Measurements from ENCODE around the gene ATP5ME.

ATP5ME gene

GRCh38 chr4:680551-680927 is 6.5 kb upstream of the ATP5ME start:
- Histone ChIP-seq H3K27me3 (ENCODE audit: control insufficient read depth, insufficient read depth, low read length) (no peaks in the 10 kb centered on the region), H3K36me3 (ENCODE audit: control insufficient read depth, insufficient read depth, low read length) (peaks cover 8% of the 10 kb centered on the region), H3K9me3 (ENCODE audit: control insufficient read depth, insufficient read depth, low read length) (no peaks in the 10 kb centered on the region), H3K4me1 (ENCODE audit: control insufficient read depth, insufficient read depth, low read length) (no peaks in the 10 kb centered on the region), H3K9ac (ENCODE audit: low read depth, low read length) (no peak overlapping the region), H3K4me3 (ENCODE audit: low read depth, low read length) (peak overlapping the region; percentile 50)

DNA sequence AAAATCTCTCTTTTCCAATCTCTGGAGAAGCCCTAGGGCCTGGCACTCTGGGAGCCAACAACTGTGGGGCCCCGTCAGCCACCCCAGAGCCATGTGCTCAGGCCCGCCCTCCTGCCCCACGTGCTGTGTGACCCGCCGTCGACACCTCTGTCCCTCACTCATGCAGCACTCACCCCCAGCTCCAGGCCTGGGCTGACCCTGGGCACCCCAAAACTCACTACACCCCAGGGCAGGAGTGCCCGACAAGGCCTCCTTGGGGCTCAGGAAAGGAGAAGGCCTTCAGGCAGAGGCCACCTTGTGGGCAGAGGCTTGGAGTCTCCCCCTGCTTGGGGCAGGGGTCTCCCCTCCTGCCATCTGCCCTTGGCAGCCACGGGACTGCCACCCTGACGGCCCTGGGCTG is 6.0 kb upstream of the ATP5ME start:
- H3K9ac ChIP-seq (ENCODE audit: low read depth, low read length): no peak overlapping the region
- no peaks in the 10 kb centered on the region for H3K4me1 ChIP-seq (ENCODE audit: control insufficient read depth, insufficient read depth, low read length)

GRCh38 chr4:679629-680028 is 5.6 kb upstream of the ATP5ME start:
- Histone ChIP-seq H3K4me3 (ENCODE audit: low read depth, low read length) (no peak overlapping the region), H3K9me3 (ENCODE audit: control insufficient read depth, insufficient read depth, low read length) (no peaks in the 10 kb centered on the region), H3K36me3 (ENCODE audit: control insufficient read depth, insufficient read depth, low read length) (peaks cover 11% of the 10 kb centered on the region), H3K27me3 (ENCODE audit: control insufficient read depth, insufficient read depth, low read length) (no peaks in the 10 kb centered on the region), H3K9ac (ENCODE audit: low read depth, low read length) (no peak overlapping the region), H3K4me1 (ENCODE audit: control insufficient read depth, insufficient read depth, low read length) (no peaks in the 10 kb centered on the region)

More for the DNA sequence above, 6.0 kb upstream of the ATP5ME start:
- H3K27me3 ChIP-seq (ENCODE audit: control insufficient read depth, insufficient read depth, low read length): no peaks in the 10 kb centered on the region
- no peaks in the 10 kb centered on the region for H3K9me3 ChIP-seq (ENCODE audit: control insufficient read depth, insufficient read depth, low read length)
- peaks cover 11% of the 10 kb centered on the region for H3K36me3 ChIP-seq (ENCODE audit: control insufficient read depth, insufficient read depth, low read length)
- H3K4me3 ChIP-seq (ENCODE audit: low read depth, low read length): peak overlapping the region; percentile 50

GRCh38 chr4:679104-679481 is 5.0 kb upstream of the ATP5ME start:
- H3K4me3 ChIP-seq (ENCODE audit: low read depth, low read length): no peak overlapping the region
- H3K36me3 ChIP-seq (ENCODE audit: control insufficient read depth, insufficient read depth, low read length): peaks cover 11% of the 10 kb centered on the region
- no peaks in the 10 kb centered on the region for H3K4me1 ChIP-seq (ENCODE audit: control insufficient read depth, insufficient read depth, low read length)
- H3K27me3 ChIP-seq (ENCODE audit: control insufficient read depth, insufficient read depth, low read length): no peaks in the 10 kb centered on the region
- H3K9me3 ChIP-seq (ENCODE audit: control insufficient read depth, insufficient read depth, low read length): no peaks in the 10 kb centered on the region
- H3K9ac ChIP-seq (ENCODE audit: low read depth, low read length): no peak overlapping the region

DNA sequence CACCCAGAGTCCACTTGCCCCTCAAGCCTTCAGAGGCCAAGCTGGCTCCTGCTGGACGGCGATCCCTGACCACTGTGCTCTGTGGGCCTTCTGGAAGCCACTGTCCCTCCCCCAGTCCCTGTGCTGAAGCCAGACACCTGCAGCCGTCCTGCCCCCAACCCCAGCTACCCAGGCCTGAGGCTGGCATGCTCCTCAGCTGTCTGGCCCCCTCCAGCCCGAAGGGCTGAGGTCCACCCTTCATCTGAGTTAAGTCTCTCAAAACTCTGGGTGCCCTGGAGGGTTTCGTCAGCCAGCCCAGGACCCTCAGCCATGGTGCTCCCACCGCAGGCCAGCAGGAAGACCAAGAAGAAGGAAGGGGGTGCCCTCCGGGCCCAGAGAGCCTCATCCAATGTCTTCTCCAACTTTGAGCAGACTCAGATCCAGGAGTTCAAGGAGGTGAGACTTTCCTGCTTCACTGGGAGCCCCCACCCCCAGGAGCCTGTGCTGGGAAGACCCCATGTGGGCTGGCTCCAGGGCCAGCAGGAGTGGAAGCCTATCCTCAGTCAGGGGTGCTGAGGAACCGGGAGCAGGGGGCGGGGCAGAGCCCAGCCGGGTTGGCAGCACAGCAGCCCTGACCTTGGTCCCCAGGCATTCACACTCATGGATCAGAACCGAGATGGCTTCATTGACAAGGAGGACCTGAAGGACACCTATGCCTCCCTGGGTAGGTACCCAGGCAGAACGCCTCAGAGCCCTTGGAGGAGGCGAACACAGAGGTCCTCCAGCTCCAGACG is 4.4 kb upstream of the ATP5ME start:
- H3K36me3 ChIP-seq (ENCODE audit: control insufficient read depth, insufficient read depth, low read length): peaks cover 12% of the 10 kb centered on the region
- no peaks in the 10 kb centered on the region for H3K9me3 ChIP-seq (ENCODE audit: control insufficient read depth, insufficient read depth, low read length)
- H3K4me1 ChIP-seq (ENCODE audit: control insufficient read depth, insufficient read depth, low read length): no peaks in the 10 kb centered on the region
- no peaks in the 10 kb centered on the region for H3K27me3 ChIP-seq (ENCODE audit: control insufficient read depth, insufficient read depth, low read length)
- H3K4me3 ChIP-seq (ENCODE audit: low read depth, low read length): no peak overlapping the region
- no peak overlapping the region for H3K9ac ChIP-seq (ENCODE audit: low read depth, low read length)

GRCh38 chr4:677431-678293 is 3.6 kb upstream of the ATP5ME start:
- Histone ChIP-seq H3K27me3 (ENCODE audit: control insufficient read depth, insufficient read depth, low read length) (no peaks in the 10 kb centered on the region), H3K4me1 (ENCODE audit: control insufficient read depth, insufficient read depth, low read length) (peaks cover 4% of the 10 kb centered on the region)

DNA sequence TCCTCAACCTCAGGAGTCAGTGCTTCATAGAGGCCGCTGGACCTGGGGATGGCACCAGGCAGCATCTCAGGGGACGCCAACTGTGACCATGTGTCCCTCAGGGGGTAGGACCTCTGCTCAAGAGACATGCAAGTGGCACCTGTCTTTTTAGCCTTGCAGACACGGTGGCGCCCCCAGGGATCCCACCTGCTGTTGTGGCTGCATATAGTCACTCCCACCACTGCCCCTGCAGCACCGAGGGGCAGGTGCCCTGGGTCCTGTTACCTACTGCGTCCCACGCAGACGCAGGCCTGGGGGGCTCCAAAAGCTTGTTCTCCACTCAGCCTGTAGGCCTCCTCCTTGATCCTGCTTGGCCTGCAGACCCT is 2.8 kb upstream of the ATP5ME start:
- peaks cover 4% of the 10 kb centered on the region for H3K4me1 ChIP-seq (ENCODE audit: control insufficient read depth, insufficient read depth, low read length)
- H3K9ac ChIP-seq (ENCODE audit: low read depth, low read length): no peak overlapping the region
- H3K27me3 ChIP-seq (ENCODE audit: control insufficient read depth, insufficient read depth, low read length): no peaks in the 10 kb centered on the region
- no peak overlapping the region for H3K4me3 ChIP-seq (ENCODE audit: low read depth, low read length)
- H3K9me3 ChIP-seq (ENCODE audit: control insufficient read depth, insufficient read depth, low read length): no peaks in the 10 kb centered on the region
- peaks cover 22% of the 10 kb centered on the region for H3K36me3 ChIP-seq (ENCODE audit: control insufficient read depth, insufficient read depth, low read length)

More at GRCh38 chr4:677431-678293, 3.6 kb upstream of the ATP5ME start:
- Histone ChIP-seq H3K4me3 (ENCODE audit: low read depth, low read length) (no peak overlapping the region), H3K9ac (ENCODE audit: low read depth, low read length) (no peak overlapping the region), H3K36me3 (ENCODE audit: control insufficient read depth, insufficient read depth, low read length) (peaks cover 16% of the 10 kb centered on the region), H3K9me3 (ENCODE audit: control insufficient read depth, insufficient read depth, low read length) (no peaks in the 10 kb centered on the region)

DNA sequence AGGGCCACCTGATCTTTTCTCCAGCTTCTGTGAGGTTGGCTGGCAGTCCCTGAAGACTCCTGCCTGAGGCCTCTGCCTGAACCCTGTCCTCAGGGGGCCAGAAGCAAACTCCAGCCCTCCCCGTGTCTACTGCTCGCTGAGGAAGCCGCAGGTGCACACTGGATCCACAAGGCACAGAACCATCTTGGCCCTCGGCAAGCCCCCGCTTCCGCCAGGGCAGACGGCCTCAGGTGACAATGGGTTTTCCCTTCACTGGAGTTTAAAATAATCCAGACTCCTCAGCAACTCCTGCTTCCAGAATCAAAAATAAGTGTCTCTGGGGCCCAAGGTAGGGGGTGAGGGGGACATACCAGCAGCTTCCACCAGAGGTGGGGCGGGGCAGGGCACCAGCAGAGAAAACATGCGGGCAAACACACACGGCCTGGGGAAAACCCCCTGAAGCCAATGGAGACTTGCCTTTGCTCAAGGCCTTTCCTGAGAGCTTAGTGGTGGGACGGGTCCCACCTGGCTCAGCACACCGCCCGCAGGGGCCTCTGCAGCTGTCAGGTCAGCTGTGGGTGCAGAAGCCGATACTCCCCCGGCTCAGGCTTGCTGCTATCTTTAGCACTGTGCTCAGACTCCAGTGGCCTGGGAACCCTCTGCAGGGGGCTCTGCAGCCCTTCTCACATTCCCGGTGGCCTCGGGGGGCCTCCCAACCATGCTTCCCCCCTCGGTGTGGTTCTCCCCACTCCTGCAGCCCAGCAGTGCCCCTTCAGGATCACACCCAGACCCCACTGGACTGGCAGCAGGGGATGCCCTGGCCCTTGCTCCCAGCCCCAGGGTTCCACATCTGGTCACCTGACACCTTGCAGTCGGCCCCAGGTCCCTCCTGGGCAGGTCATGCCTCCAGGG is 2.1 kb upstream of the ATP5ME start:
- peaks cover 26% of the 10 kb centered on the region for H3K36me3 ChIP-seq (ENCODE audit: control insufficient read depth, insufficient read depth, low read length)
- H3K9ac ChIP-seq (ENCODE audit: low read depth, low read length): no peak overlapping the region
- no peaks in the 10 kb centered on the region for H3K9me3 ChIP-seq (ENCODE audit: control insufficient read depth, insufficient read depth, low read length)
- H3K27me3 ChIP-seq (ENCODE audit: control insufficient read depth, insufficient read depth, low read length): no peaks in the 10 kb centered on the region
- no peak overlapping the region for H3K4me3 ChIP-seq (ENCODE audit: low read depth, low read length)
- peaks cover 4% of the 10 kb centered on the region for H3K4me1 ChIP-seq (ENCODE audit: control insufficient read depth, insufficient read depth, low read length)

- Histone ChIP-seq H3K4me1 (ENCODE audit: control insufficient read depth, insufficient read depth, low read length) (peaks cover 4% of the 10 kb centered on the region), H3K9me3 (ENCODE audit: control insufficient read depth, insufficient read depth, low read length) (no peaks in the 10 kb centered on the region), H3K4me3 (ENCODE audit: low read depth, low read length) (peak overlapping the region; percentile 85), H3K27me3 (ENCODE audit: control insufficient read depth, insufficient read depth, low read length) (no peaks in the 10 kb centered on the region), H3K36me3 (ENCODE audit: control insufficient read depth, insufficient read depth, low read length) (peaks cover 26% of the 10 kb centered on the region), H3K9ac (ENCODE audit: low read depth, low read length) (peak overlapping the region; percentile 88)
Measured at GRCh38 chr4:675036-675882, 1.2 kb upstream of the ATP5ME start.

- no peaks in the 10 kb centered on the region for H3K27me3 ChIP-seq (ENCODE audit: control insufficient read depth, insufficient read depth, low read length)
- H3K4me3 ChIP-seq (ENCODE audit: low read depth, low read length): peak overlapping the region; percentile 92
- peaks cover 26% of the 10 kb centered on the region for H3K36me3 ChIP-seq (ENCODE audit: control insufficient read depth, insufficient read depth, low read length)
- peaks cover 4% of the 10 kb centered on the region for H3K4me1 ChIP-seq (ENCODE audit: control insufficient read depth, insufficient read depth, low read length)
- peak overlapping the region; percentile 95 for H3K9ac ChIP-seq (ENCODE audit: low read depth, low read length)
- no peaks in the 10 kb centered on the region for H3K9me3 ChIP-seq (ENCODE audit: control insufficient read depth, insufficient read depth, low read length)
Measured at GRCh38 chr4:673349-674091, 556 bp downstream of the ATP5ME start.

All from iPS-15b (cell line).